Kasumi-1 (cell line): ENCODE data around the gene FBXO31.
"Not testable (repeated sequence)": the region's sequence is repeated elsewhere in the genome, so short reads cannot be mapped to it uniquely, and the experiment has no call there.

Experiments used
- DNase-seq, 2 experiments: peaks; one replicate each; lab custom pipeline; 2025; lab: John Stamatoyannopoulos, UW

FBXO31 gene

GRCh38 chr16:87410968-87411367 is 27.4 kb upstream of the FBXO31 start:
- no peak for DNase-seq

- DNase-seq: no peak
Observed at GRCh38 chr16:87410530-87410929, 27.0 kb upstream of the FBXO31 start.

GRCh38 chr16:87409781-87410180 is 26.2 kb upstream of the FBXO31 start:
- DNase-seq: no peak

GRCh38 chr16:87409153-87409552 is 25.6 kb upstream of the FBXO31 start:
- no peak for DNase-seq

DNA sequence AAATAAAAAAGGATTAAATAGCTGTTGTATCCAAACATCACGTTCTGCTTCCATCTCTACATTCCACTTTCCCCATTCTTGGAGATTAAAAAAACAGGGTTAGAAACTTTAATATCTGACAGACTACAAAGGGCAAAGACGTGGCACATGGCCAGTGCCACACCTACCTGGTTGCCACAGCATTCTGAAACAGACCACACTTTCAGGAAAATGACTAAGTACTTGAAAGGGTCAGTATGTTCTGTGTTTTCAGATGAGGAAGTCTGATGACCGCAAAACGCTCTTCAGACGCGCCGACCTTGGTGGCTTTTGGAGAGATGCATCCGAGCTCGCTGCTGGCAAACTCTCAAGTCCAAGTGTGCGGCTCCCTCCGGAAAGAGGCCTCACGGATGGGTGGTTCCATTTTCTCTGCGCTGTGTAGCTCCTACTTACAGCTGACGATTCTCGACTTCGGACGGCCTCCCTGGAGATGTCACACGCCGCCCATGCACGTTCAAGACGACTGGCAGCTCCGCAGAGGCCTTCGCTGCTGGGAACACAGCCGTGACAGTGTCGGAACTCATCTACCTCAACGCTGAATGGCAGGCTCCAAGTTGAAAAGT is 24.0 kb upstream of the FBXO31 start:
- peak; percentile 99 for DNase-seq

GRCh38 chr16:87406495-87407088 is 23.0 kb upstream of the FBXO31 start:
- no peak for DNase-seq

DNA sequence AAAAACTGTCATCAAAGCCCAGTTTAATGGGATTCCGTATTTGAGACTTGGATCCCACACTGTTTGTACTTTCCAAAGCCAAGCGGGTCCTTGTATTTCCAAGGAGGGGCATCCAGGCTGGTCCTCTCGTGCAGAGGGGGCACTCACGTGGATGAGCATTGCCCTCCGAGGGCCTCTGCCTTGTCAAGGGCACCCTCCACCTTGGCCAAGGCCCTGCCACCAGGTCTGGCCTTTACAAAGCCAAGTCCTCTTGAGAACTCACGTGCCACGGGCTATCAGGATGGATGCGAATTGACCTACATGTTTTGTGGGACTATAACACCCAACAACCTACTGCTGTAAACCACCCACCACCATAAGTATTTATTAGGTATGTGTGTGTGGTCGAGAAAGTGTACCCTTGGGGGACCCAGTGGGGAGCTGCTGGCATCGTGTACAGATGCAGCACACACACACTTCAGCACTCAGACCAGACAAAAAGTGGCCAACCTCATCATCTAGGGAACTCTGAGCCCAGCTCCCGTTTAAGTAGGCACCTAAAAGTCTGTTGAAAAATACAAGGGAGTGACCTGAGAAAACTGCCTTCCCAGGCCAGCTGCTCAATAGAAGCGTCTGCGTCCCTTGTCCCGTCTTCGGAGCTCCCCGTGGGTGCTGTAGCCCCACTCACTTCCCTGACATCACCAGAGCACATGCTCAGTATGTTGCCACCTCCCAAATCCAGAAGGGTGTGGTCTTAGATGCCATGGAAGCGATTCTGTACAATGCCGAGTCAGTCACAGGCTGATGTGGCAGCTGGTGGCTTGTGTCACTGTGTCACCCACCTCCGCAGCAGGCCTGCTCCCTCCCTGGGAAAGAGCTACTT is 21.4 kb upstream of the FBXO31 start:
- no peak for DNase-seq

GRCh38 chr16:87395181-87395842 is 11.7 kb upstream of the FBXO31 start:
- DNase-seq: no peak

DNA sequence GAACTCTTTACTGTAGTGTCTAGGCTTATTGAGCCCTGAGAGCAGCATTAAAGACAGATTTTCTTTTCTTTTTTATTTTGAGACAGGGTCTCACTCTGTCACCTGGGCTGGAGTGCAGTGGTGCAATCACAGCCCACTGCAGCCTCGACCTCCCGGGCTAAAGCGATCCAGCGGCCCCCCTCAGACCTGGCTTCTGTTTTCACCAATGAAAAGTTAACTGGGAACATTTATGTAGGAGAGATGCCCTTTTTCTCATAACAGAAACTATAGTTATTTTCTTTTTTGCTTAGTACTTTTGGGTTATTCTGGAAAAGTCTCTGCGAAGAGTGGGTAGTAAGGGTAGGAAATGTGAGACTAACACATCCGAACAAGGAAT is 10.1 kb upstream of the FBXO31 start:
- DNase-seq: no peak

GRCh38 chr16:87392821-87393679 is 9.5 kb upstream of the FBXO31 start:
- peak; percentile 21 to 37 for DNase-seq

GRCh38 chr16:87391950-87392820 is 8.6 kb upstream of the FBXO31 start, which contains the start of gene MAP1LC3B:
MAP1LC3B (plus strand) TSS chr16:87392336; CDS start chr16:87392428, 92 bp downstream.
- peak; percentile 87 to 93 for DNase-seq

DNA sequence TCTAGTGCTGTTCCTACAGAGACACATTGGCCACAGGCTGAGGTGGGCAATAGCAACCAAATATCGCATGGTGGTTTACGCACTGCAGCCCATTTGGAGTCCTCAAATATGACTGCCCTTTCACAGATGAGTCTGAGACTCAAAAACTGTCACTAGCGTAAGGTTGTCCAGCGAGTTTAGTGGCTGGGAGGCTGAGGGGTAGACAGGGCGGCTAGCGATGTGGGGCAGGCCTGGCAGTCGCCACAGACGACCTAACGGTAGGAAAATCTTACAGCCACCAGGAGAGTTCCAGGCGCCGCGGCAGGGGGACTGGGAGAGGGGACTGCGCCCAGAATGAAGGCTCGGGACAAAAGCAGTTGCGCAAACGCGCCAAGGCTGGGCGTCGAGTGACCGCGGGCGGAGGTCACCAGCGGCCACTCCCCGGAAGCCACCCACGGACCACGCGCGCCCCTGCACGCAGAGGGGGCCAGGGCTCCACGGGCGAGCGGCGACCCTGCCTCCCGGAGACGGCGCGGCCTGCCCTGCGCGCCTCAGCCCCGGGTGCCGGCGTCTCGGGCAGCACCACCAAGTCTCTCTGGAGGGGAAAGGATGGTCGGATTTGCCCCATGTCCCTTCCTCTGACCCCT is 7.9 kb upstream of the FBXO31 start:
- DNase-seq: no peak

GRCh38 chr16:87390641-87391323 is 7.2 kb upstream of the FBXO31 start:
- DNase-seq: no peak

DNA sequence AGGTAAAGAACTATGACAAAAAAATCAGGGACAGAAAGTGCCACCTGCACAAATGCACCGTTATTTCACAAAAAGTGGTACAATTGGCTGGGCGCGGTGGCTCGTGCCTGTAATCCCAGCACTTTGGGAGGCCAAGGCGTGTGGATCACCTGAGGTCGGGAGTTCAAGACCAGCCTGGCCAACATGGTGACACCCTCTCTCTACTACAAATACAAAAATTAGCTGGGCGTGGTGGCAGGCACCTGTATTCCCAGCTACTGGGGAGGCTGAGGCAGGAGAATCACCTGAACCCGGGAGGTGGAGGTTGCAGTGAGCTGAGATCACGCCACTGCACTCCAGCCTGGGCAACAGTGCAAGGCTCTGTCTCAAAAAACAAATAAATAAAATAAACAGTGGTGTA is 6.3 kb upstream of the FBXO31 start:
- not testable (repeated sequence) for DNase-seq

- no peak for DNase-seq
Observed at GRCh38 chr16:87389245-87389644, 5.7 kb upstream of the FBXO31 start.

- DNase-seq: no peak
Observed at GRCh38 chr16:87388818-87389134, 5.2 kb upstream of the FBXO31 start.

DNA sequence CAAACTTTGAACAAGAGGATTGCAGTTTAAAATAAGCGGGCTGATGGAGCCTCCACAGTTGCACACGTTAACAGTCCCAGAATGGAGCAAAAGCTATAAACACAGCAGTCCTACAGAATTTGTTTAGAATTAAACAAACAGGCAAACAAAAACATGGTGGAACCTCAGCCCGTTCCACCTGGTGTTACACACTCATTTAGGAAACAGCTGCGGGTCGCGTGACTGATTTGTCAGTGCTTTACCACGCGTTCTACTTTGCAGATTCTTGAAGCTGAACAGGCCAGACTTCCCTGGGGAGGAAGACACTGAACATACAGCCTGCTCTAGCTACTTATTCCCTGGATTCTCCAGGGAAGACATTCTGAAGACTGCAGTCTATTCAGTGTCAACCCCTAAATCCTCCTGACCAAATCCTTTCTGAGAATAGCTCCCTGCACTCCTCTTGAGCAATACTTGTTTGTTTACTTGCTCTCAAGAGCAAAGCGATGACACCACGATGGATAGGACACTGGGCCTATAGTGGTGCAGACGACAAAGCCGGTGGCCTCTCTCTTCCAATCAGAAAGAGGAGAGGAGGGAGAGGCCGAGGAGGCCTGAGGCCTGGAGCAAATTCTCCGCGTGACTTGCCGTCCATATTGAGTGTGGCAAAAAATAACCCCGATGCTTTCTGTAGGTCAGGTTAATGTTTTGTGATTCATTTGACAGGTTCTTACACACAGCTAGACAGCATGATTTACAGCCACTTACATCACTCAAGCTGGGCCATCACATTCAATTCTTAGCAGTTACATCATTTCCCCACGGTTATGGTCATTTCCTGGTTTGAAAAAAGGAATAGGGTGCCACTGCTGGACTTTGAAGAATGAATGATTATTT is 4.6 kb upstream of the FBXO31 start:
- peak; percentile 98 for DNase-seq

DNA sequence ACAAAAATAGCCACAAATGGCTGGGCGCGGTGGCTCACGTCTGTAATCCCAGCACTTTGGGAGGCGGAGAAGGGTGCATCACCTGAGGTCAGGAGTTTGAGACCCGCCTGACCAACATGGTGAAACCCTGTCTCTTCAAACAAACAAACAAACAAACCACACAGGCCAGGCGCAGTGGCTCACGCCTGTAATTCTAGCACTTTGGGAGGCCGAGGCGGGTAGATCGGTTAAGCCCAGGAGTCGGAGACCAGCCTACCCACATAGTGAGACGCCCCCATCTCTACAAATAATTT is 1.2 kb upstream of the FBXO31 start:
- DNase-seq: not testable (repeated sequence)
